ENCODE measurements around the gene MGAT5.

Gene MGAT5

GRCh38 chr2:134502104-134502503 is 248.2 kb downstream of the MGAT5 start:
- Histone ChIP-seq H3K9ac (ENCODE audit: low read length) (no peak overlapping the region), H3K4me1 (ENCODE audit: insufficient read depth, low read length, severe bottlenecking) (no peaks in the 10 kb centered on the region), H3K4me2 (ENCODE audit: low read length) (no peak overlapping the region), H3K36me3 (ENCODE audit: insufficient read depth, low read length) (no peaks in the 10 kb centered on the region), H3K27ac (ENCODE audit: low read depth, low read length, poor library complexity, severe bottlenecking) (no peak overlapping the region), H3K4me3 (ENCODE audit: low read depth, low read length, poor library complexity, severe bottlenecking) (no peak overlapping the region), H3K9me2 (ENCODE audit: low read depth, low read length) (no peaks in the 10 kb centered on the region), H2AFZ (ENCODE audit: low read length) (no peak overlapping the region), H3K9me3 (ENCODE audit: low read length) (no peaks in the 10 kb centered on the region), H3F3A (ENCODE audit: insufficient read depth, low read length) (no peaks in the 10 kb centered on the region), H4K20me1 (ENCODE audit: insufficient read depth, low read length) (no peaks in the 10 kb centered on the region), H3K79me2 (ENCODE audit: insufficient read depth, low read length) (no peaks in the 10 kb centered on the region), H3K27me3 (ENCODE audit: insufficient read depth, low read length) (peaks cover 3% of the 10 kb centered on the region; the same call in 1 of the 2 replicates)
- no peak for TF ChIP-seq EZH2 (IDR thresholded peaks at IDR 0.05; ENCODE audit: borderline replicate concordance, low read length)
- TF ChIP-seq CTCF (IDR thresholded peaks at IDR 0.05; ENCODE audit: low read length), result no peak
